NCI-H524 (cell line): ENCODE results near the gene TMCO2.

Experiments used
- DNase-seq, 2 experiments: peaks; one replicate each; lab custom pipeline; 2025; lab: John Stamatoyannopoulos, UW

Gene TMCO2

DNA sequence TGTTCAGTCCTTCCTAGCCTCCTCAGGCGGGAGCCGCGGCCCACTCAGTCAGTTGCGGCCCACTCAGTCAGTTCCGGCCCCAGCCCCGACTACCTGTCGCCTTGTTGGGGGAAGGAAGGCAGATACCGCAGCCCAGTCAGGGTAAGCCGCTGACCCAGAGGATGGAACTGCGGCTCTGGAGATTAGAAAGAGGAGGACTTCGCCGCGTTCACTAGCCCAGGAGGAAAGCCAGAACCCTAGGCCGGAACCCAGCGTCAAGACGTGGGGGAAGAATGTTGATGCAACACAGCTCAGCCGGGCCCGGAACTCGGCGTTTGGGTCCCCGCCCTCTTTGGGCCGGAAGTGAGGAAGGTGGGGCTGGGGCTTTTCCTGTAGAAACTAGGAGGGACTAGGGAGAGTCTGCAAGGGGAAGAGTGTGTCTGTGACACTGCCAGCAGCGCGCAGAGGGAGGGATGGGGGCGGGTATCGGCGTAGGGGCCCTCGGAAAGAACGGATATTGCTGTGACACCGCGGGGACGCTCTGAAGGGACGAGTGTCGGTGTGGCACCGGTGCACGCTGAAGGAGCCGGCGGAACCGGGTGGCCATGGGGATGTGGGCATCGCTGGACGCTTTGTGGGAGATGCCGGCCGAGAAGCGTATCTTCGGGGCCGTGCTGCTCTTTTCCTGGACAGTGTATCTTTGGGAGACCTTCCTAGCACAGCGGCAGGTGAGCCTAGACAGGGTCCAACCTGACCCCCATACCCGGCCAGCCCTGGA lies 10.1 kb downstream of the TMCO2 start, which contains the start of gene ZMPSTE24:
Gene ZMPSTE24, plus strand, starts transcription at position 549 of the 757 bp plus-strand sequence. Its CDS starts 36 bp downstream, at position 585.
- peak; percentile 95 to 97 for DNase-seq

DNA sequence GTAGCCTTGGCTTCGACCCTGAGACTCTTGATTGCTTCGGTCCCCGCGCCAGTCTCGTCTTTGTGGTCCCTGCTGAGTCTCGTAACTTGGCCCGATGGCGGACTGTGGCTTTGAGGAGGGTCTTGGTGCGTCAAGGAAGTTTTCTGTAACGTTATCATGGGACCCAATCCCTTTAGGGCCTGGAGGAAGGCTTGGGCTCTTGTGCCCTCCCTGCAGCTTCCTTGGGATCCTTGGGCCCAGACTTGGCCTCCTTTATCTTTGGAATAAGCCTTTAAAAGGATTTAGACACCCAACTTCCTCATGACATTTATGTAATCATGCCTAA lies 10.7 kb downstream of the TMCO2 start:
- no peak for DNase-seq

GRCh38 chr1:40264354-40264781 lies 16.6 kb downstream of the TMCO2 start:
- DNase-seq, result no peak

DNA sequence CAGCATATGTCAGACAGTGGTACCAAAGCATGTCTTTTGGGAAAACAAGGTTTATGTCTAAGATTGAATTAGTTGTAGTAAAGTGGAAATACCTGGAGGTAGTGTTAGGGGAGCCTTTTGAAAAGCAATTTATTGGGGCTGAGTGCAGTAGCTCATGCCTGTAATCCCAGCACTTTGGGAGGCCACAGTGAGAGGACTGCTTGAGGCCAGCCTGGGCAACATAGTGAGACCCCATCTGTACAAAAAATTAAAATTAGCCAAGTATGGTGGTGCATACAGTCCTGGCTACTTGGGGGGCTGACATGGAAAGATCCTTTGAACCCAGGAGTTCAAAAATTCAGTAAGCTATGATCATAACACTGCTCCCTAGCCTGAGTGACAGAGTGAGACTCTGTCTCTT lies 17.6 kb downstream of the TMCO2 start:
- no peak for DNase-seq

DNA sequence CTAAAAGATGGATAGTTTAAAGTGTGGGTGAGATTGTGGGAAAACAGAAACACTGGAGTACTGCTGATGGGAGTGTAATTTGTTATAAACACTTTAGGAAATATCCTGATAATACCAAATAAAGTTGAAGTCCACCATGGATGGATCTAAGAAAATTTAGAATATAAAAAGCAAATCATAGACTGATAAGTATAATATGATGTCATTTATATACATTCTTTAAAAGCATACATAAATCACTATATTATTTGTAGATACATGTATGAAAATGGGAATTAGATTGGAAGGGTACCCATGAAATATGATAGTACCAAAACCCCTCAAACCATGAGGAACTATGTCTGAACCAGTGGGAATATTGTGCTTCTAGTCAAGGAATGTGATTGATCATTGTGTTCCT lies 18.2 kb downstream of the TMCO2 start:
- no peak for DNase-seq

DNA sequence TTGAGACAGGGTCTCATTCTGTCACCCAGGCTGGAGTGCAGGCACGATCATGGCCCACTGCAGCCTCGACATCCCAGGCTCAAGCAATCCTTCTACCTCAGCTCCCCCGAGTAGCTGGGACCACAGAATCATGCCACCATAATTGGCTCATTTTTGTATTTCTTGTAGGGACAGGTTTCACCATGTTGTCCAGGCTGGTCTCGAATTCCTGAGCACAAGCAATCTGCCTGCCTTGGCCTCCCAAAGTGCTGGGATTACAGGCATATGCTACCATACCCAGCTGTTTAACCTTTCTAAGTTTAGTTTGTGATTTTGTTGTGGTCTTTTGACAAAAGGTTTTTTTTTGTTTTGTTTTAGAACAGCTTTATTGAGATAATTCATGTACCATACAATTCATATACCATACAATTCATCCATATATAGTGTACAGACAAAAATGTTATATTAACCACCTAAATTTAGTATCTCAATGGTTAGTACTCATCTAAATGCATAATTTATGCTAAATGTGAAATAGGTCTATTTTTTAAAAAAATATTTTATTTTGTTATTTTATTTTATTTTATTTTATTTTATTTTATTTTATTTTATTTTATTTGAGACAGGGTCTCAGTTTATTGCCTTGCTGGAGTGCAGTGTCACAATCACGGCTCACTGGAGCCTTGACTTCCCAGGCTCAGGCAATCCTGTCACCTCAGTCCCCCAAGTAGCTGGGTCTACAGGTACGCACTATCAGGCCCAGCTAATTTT lies 19.2 kb downstream of the TMCO2 start:
- DNase-seq, result no peak

DNA sequence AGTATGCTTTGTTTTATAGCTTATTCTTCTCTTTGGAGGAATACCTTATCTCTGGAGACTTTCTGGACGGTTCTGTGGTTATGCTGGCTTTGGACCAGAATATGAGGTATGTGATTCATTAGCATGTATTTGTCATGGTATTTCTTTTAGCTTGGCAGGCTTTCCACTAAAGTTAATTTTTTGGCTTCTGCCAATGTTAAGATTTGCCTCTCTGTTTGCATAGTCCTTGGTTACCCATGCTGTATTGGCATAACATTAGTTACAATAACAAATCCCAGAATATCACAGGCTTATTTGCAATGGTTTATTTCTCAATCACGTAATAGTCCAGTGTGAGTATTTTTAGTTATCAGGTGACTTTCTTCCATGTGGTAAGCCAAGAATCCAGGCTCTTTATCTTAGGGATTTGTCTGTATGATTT lies 20.0 kb downstream of the TMCO2 start:
- DNase-seq, result no peak

DNA sequence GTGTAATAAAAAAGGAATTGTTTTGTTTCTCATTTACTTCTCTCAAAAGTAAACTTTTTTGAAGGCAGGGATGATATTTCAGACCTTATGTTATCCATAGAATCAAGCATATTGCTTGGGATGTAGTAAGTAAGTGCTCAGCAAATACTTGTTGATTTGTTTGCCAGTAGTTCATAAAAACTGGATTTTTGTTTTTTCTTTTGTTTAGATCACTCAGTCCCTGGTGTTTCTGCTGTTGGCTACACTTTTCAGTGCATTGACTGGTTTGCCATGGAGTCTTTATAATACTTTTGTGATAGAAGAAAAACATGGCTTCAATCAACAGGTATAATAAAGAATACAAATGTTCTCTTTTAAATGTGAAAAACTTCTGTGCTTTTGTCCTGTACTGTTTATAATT lies 20.5 kb downstream of the TMCO2 start:
- DNase-seq, result no peak

- no peak for DNase-seq
Measured at GRCh38 chr1:40270152-40270834, 22.6 kb downstream of the TMCO2 start.

DNA sequence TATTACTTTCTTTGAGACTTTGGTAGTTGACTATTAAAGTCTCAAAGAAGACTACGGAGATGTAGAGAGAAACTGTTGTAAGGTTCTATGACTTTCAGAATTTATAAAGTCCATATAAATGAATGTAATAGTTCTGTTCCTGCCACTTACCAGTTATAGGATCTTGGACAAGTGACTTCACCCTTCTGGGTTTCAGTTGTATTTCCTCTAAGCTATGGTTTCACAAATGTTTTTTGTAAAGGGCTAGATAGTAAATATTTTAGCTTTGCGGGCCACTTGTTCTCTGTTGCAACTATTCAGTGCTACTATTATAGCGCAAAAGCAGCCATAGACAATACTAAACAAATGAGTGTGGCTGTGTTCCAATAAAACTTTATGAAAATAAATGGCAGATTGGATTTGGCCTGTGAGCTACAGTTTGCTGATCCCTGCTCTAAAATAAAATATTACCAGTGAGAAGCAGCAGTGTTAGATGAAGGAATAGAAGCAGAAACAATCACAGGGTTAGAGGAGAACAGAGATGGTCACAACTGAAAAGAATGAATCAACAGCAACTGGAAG lies 25.0 kb downstream of the TMCO2 start:
- DNase-seq, result no peak

DNA sequence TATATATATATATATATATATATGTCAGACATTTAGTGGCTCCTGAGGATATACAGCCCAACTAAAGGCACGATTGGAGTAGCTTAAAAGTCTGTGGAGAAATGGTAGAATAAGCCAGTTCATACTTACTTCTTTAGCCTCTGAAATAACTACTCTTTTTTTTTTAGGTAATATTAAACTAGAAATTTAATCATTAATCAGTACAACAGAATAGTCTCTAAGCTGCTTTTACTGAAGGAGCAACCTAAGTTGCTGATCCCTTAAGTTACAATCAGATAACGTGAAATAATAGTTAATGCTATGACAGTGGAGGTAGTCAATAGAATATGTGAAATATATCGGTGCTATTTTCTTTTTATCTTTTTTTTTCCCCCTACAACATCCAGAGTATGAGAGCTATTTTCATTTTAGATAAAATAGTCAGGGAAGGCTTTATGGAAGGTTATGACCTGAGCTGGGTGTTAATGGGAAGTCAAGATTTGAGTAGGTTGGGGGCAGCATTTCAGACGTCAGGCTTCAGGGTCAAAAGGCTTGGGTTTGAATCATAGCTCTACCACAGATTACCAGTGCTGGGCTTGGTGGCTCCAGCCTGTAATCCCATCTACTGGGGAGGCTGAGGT lies 25.9 kb downstream of the TMCO2 start:
- DNase-seq, result no peak

DNA sequence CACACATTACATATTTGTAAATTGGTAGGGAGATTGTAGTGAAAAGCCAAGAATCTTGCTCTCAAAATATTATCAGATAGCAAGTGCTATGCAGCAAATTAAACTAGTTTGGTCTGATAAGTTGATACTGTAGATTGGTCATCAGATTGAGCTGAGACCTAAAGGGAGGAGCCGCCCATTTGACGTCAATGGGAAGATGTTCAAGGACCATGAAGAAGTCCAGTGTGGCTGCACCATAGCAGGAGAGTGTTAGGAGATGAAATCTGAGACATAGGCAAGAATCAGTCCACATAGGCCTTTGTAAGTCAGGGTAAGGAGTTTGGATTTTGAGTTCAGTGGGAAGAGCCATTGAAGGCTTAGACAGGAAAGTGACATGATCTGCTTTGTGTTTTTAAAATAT lies 26.6 kb downstream of the TMCO2 start:
- DNase-seq, result no peak

DNA sequence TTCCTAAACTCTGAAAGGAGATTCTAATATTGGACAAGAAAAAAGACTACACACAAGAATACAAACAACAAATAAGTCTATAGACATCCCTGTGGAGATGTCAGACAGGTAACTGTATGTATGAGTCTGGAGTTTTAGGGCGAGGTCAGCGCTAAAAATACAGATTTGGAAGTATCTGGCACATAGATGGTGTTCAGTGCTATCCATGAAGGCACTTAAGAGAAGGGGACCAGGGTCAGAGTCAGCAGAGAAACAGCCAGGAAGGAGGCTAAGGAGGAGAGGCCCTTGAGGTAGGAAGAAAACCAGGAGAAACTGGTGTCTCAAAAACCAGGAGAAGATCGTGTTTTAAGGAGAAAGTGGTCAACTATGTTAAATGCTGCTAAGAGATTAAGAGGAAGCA lies 28.4 kb downstream of the TMCO2 start:
- DNase-seq, result no peak

DNA sequence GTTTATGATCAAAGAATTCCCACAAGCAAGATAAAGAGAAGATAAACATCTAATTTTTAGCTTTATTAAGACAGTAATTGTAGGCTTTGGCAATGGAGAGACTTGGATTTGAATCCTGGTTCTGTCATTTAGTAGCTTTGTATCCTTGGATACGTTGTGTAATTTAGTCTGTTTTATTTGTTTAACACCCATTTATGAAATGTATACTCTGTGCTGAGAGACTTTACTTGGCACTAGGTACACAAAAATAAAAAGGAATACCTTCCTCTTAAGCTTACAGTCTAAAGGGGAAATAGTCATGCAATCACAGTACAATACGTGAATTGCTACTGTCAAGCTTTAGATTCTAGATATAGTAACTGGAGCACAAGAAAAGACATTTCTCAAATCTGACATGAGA lies 34.1 kb downstream of the TMCO2 start:
- no peak for DNase-seq

DNA sequence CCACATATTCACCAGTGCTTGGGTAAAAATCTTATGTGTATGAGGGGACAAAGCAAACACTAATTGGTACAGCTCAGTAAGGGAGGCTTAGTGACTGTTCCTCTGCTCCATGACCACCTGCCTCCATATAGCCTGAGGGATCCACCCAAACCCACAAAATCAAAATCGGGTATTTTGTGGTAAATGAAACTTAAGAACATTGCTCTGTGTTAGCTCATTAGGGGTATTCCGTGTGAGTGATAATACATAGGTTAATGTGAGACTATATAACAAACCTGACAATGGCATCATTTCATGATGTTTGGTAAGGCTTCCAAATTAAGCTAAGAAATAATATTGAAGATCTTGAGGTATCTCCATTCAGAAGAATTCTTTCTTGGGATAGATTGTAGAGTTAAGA lies 43.6 kb downstream of the TMCO2 start:
- no peak for DNase-seq

- DNase-seq, result no peak
Measured at GRCh38 chr1:40299366-40300248, 51.9 kb downstream of the TMCO2 start.

GRCh38 chr1:40300249-40300567 lies 52.5 kb downstream of the TMCO2 start:
- DNase-seq, result no peak

DNA sequence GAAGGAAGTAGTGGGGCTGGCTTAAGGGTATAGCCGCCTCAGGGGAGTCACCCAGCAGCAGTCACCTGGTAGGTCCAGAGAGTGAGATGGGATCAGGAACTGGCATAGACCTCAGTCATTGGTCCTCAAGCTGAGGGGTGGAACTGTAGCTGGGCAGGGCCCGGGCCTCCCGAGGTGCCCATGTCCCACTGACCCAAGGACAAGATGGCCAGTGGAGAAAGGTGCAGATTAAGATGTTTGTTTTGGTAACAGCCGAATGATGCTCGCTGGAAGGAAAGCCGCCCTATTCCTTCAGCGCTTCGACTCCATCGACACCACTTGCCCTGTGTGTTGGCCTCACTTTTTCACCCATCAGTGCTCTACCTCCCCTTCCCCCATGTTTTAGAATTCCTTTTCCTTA lies 52.9 kb downstream of the TMCO2 start:
- no peak for DNase-seq

DNA sequence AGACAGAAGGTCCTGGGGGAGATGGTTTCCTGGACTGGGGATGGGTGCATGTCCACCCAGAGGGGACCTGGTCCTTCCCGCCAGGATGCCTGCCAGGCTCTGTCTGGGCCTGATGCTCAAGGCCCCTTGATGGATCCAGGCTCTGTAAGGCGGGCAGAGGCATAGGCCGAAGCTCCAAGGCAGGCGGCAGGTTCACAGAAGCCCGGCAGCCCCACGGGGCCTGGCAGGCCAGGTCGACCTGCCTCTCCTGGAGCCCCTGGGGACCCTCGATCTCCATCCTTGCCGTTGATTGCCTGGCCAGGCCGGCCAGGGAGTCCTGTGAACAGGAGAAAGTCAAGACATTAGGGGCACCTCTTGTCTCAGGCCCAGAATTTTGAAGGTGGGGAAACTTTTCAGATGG lies 53.3 kb downstream of the TMCO2 start:
- DNase-seq, result no peak
